ENCODE measurements around the gene DALRD3.

The DALRD3 gene

GRCh38 chr3:48991851-48992545 lies 26.4 kb downstream of the DALRD3 start:
- no peak for DNase-seq
- H3K4me1 ChIP-seq = peaks cover 7 to 36% (median 22%) of the 10 kb centered on the region in 4 donors
- intact Hi-C loops (cut with DNase I; ENCODE audit: low total_unique reads) = no loop called here
- H3K4me3 ChIP-seq = peak overlapping the region; percentile 69 to 84
- H3K36me3 ChIP-seq = peaks cover 0 to 30% (median 6%) of the 10 kb centered on the region in 3 donors
- TF ChIP-seq CTCF (IDR thresholded peaks at IDR 0.05) = no peak
- H3K27me3 ChIP-seq = no peaks in the 10 kb centered on the region
- H3K27ac ChIP-seq = peak overlapping the region; percentile 89 to 96
- no peaks in the 10 kb centered on the region for H3K9me3 ChIP-seq

GRCh38 chr3:48990636-48991469 lies 27.5 kb downstream of the DALRD3 start:
- peak overlapping the region; percentile 69 to 84 for H3K4me3 ChIP-seq
- H3K27ac ChIP-seq = peak overlapping the region; percentile 89 to 96
- no peaks in the 10 kb centered on the region for H3K9me3 ChIP-seq
- H3K27me3 ChIP-seq = no peaks in the 10 kb centered on the region
- no peak for DNase-seq
- peaks cover 7 to 36% (median 22%) of the 10 kb centered on the region in 4 donors for H3K4me1 ChIP-seq
- H3K36me3 ChIP-seq = peaks cover 0 to 29% (median 9%) of the 10 kb centered on the region in 3 donors
- TF ChIP-seq CTCF (IDR thresholded peaks at IDR 0.05) = no peak
- intact Hi-C loops (cut with DNase I; ENCODE audit: low total_unique reads) = no loop called here

DNA sequence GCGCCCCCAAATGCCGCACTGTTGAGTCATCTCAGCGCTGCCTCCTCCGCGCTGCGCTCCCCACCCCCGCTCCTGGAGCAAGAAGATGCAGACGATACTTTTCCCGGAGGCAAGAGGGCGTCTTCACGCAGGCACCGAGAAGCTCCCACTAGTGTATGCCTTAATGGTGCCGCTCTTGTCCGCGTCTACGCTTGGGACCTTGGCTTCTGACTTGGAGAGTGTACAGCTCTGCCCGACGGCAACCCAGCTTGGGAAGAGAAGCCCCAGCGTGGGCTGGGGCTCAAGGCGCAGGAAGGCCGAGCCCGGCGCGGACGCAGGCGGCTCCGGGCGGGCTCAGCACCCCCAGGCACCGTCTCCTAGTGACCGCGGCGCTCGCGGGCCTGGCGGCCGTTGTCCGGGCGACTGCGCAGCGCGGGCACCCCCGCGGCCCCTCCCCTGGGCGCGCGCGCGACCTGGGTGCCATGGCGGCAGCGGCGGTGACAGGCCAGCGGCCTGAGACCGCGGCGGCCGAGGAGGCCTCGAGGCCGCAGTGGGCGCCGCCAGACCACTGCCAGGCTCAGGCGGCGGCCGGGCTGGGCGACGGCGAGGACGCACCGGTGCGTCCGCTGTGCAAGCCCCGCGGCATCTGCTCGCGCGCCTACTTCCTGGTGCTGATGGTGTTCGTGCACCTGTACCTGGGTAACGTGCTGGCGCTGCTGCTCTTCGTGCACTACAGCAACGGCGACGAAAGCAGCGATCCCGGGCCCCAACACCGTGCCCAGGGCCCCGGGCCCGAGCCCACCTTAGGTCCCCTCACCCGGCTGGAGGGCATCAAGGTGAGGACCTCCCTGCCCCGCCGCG lies 28.4 kb downstream of the DALRD3 start, which contains the start of gene P4HTM:
P4HTM (plus strand) TSS at position 446 of the 840 bp plus-strand sequence; CDS start at position 462, 16 bp downstream.
- peak within 1 kb of the TSS; percentile 69 to 84 for H3K4me3 ChIP-seq
- H3K27me3 ChIP-seq = no peaks in the 10 kb centered on the region
- no peaks in the 10 kb centered on the region for H3K9me3 ChIP-seq
- peak; percentile 32 to 36 for TF ChIP-seq CTCF (IDR thresholded peaks at IDR 0.05)
- peaks cover 0 to 29% (median 15%) of the 10 kb centered on the region in 3 donors for H3K36me3 ChIP-seq
- intact Hi-C loops (cut with DNase I; ENCODE audit: low total_unique reads) = loop anchor here (5.0 kb wide), 1 partner anchor 32 kb away; the partner anchor contains the start of gene NDUFAF3
- H3K27ac ChIP-seq = peak within 1 kb of the TSS; percentile 89 to 96
- DNase-seq = peak; percentile 90 to 95
- H3K4me1 ChIP-seq = peaks cover 7 to 36% (median 22%) of the 10 kb centered on the region in 4 donors

GRCh38 chr3:48989126-48989795 lies 29.1 kb downstream of the DALRD3 start:
- peak overlapping the region; percentile 69 to 84 for H3K4me3 ChIP-seq
- intact Hi-C loops (cut with DNase I; ENCODE audit: low total_unique reads) = loop anchor here (5.0 kb wide), 1 partner anchor 33 kb away; the partner anchor contains the start of gene NDUFAF3
- peaks cover 7 to 36% (median 22%) of the 10 kb centered on the region in 4 donors for H3K4me1 ChIP-seq
- TF ChIP-seq CTCF (IDR thresholded peaks at IDR 0.05) = no peak
- H3K27ac ChIP-seq = peak overlapping the region; percentile 89 to 96
- H3K27me3 ChIP-seq = no peaks in the 10 kb centered on the region
- H3K36me3 ChIP-seq = peaks cover 0 to 29% (median 23%) of the 10 kb centered on the region in 3 donors
- H3K9me3 ChIP-seq = no peaks in the 10 kb centered on the region
- no peak for DNase-seq

All from tibial artery (tissue), 4 donors.